Cardiac septum (tissue), 1 donor: ENCODE measurements around the gene IDNK. TPM values are rescaled to one million over a fixed set of nuclear protein-coding genes. Genes with fewer than 3 reads are reported as not detected.
"Not testable (repeated sequence)": the region's sequence is repeated elsewhere in the genome, so short reads cannot be mapped to it uniquely, and the experiment has no call there.

Source experiments
- DNase-seq: peaks from one replicate; pipeline ENCODE4 v3.0.0-alpha.2; 2020; ENCODE audit warnings: low spot score
- intact Hi-C: fragments of 100-400 bp; cut with DNase I; formaldehyde crosslinking; loops from one replicate; pipeline ENCODE4 v1.14.0; 2022
- long read RNA-seq: library from polyadenylated mRNA; unstranded; transcript quantifications from one replicate; pipeline ENCODE4 v2.0.0, GENCODE V29; 2021
- total RNA-seq: library from RNA; stranded (reverse); fragmentation: NEBNext Ultra II Directional; extraction: Animal tissue kit (Norgen Biotek cat#: 25700); gene quantifications from one replicate; pipeline ENCODE4 v1.2.1, GENCODE V29; 2021
- donor health status: DM: no; HTN: no; CAD: no.

Gene IDNK
- 5.4 TPM for total RNA-seq
- long read RNA-seq, partial matches to known transcripts = 0 of 13 reads
- long read RNA-seq, other reads (novel, unspliced or antisense) = 7 of 13 reads

GRCh38 chr9:83622939-83623678 lies at the start of gene IDNK:
Gene IDNK (plus strand): TSS chr9:83623143. CDS start chr9:83623172, 29 bp downstream.
- peak; percentile 90 for DNase-seq
- intact Hi-C loops = loop anchor here (2.0 kb wide), 2 partner anchors 26 to 86 kb away; no protein-coding TSS in a partner anchor

GRCh38 chr9:83574482-83574881 lies 48.5 kb upstream of the IDNK start:
- intact Hi-C loops = no loop called here
- no peak for DNase-seq

- DNase-seq = no peak
- intact Hi-C loops = no loop called here
Observed at GRCh38 chr9:83582029-83582428, 40.9 kb upstream of the IDNK start.

GRCh38 chr9:83583151-83584014 lies 39.6 kb upstream of the IDNK start:
- intact Hi-C loops = no loop called here
- no peak for DNase-seq

GRCh38 chr9:83584995-83585394 lies 37.9 kb upstream of the IDNK start:
- no peak for DNase-seq
- intact Hi-C loops = no loop called here

GRCh38 chr9:83588256-83588655 lies 34.7 kb upstream of the IDNK start:
- no peak for DNase-seq
- intact Hi-C loops = no loop called here

GRCh38 chr9:83596899-83597504 lies 25.9 kb upstream of the IDNK start:
- intact Hi-C loops = no loop called here
- DNase-seq = no peak

- DNase-seq = no peak
- intact Hi-C loops = no loop called here
Observed at GRCh38 chr9:83598487-83598886, 24.5 kb upstream of the IDNK start.

- intact Hi-C loops = no loop called here
- no peak for DNase-seq
Observed at GRCh38 chr9:83599071-83599470, 23.9 kb upstream of the IDNK start.

GRCh38 chr9:83601463-83601862 lies 21.5 kb upstream of the IDNK start:
- DNase-seq = no peak
- intact Hi-C loops = loop anchor here (5.0 kb wide), 1 partner anchor 404 kb away; no protein-coding TSS in a partner anchor

GRCh38 chr9:83607620-83608019 lies 15.3 kb upstream of the IDNK start:
- DNase-seq, intact Hi-C loops: not testable (repeated sequence)

GRCh38 chr9:83613298-83613697 lies 9.6 kb upstream of the IDNK start:
- intact Hi-C loops, DNase-seq: not testable (repeated sequence)

- DNase-seq = no peak
- intact Hi-C loops = no loop called here
Observed at GRCh38 chr9:83617299-83617698, 5.6 kb upstream of the IDNK start.

- DNase-seq = no peak
- intact Hi-C loops = no loop called here
Observed at GRCh38 chr9:83620841-83621636, 1.9 kb upstream of the IDNK start.

- no peak for DNase-seq
- intact Hi-C loops = loop anchor here (2.0 kb wide), 2 partner anchors 26 to 86 kb away; no protein-coding TSS in a partner anchor
Observed at GRCh38 chr9:83622433-83622938, 457 bp upstream of the IDNK start.

- no peak for DNase-seq
- intact Hi-C loops = loop anchor here (2.0 kb wide), 2 partner anchors 25 to 85 kb away; no protein-coding TSS in a partner anchor
Observed at GRCh38 chr9:83623679-83624076, 735 bp downstream of the IDNK start.

- intact Hi-C loops = no loop called here
Observed at GRCh38 chr9:83625178-83625577, 2.2 kb downstream of the IDNK start.

GRCh38 chr9:83628540-83628939 lies 5.6 kb downstream of the IDNK start:
- intact Hi-C loops = no loop called here

More at GRCh38 chr9:83625178-83625577, 2.2 kb downstream of the IDNK start:
- no peak for DNase-seq

More at GRCh38 chr9:83628540-83628939, 5.6 kb downstream of the IDNK start:
- no peak for DNase-seq
